Measurements from ENCODE around the gene UNC13A.

Gene UNC13A

DNA sequence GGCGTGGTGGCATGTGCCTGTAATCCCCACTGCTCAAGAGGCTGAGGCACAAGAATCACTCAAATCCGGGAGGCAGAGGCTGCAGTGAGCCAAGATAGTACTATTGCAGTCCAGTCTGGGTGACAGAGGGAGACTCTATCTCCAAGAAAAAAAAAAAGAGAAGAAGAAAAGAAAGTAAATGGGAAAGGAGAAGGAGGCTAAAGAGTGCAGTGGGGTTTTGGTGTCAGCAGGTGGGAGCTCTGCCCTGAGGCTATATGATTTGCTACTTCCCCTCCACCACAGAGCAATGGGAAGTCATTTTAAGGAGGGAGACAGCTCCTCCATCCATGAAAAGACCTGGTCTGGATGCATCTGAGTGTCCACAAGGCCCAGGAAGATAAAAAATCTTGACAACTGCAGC, 23.1 kb downstream of the UNC13A start:
- no peak overlapping the region for H3K27ac ChIP-seq
- TF ChIP-seq ZFX (IDR thresholded peaks at IDR 0.05; ENCODE audit: borderline replicate concordance): no peak
- TF ChIP-seq, protein P1, sequence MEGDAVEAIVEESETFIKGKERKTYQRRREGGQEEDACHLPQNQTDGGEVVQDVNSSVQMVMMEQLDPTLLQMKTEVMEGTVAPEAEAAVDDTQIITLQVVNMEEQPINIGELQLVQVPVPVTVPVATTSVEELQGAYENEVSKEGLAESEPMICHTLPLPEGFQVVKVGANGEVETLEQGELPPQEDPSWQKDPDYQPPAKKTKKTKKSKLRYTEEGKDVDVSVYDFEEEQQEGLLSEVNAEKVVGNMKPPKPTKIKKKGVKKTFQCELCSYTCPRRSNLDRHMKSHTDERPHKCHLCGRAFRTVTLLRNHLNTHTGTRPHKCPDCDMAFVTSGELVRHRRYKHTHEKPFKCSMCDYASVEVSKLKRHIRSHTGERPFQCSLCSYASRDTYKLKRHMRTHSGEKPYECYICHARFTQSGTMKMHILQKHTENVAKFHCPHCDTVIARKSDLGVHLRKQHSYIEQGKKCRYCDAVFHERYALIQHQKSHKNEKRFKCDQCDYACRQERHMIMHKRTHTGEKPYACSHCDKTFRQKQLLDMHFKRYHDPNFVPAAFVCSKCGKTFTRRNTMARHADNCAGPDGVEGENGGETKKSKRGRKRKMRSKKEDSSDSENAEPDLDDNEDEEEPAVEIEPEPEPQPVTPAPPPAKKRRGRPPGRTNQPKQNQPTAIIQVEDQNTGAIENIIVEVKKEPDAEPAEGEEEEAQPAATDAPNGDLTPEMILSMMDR (IDR thresholded peaks at IDR 0.05): no peak

DNA sequence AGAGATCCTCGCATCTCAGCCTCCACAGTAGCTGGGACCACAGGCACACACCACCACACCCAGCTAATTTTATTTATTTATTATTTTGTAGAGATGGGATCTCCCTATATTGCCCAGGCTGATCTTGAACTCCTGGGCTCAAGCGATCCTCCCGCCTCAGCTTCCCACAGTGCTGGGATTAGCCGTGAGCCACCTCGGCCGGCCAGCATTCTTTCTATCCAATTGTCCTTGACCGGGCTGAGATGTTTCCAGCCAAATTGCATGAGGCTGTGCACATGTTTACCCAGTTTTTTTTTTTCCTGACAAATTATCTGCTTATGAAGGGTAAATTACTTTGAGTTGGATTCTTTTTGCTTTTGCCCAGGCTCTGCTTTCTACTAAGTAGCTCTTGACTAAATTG, 28.2 kb downstream of the UNC13A start:
- H3K27ac ChIP-seq: no peak overlapping the region
- TF ChIP-seq, protein P1 (IDR thresholded peaks at IDR 0.05): no peak
- TF ChIP-seq ZFX (IDR thresholded peaks at IDR 0.05; ENCODE audit: borderline replicate concordance): no peak

DNA sequence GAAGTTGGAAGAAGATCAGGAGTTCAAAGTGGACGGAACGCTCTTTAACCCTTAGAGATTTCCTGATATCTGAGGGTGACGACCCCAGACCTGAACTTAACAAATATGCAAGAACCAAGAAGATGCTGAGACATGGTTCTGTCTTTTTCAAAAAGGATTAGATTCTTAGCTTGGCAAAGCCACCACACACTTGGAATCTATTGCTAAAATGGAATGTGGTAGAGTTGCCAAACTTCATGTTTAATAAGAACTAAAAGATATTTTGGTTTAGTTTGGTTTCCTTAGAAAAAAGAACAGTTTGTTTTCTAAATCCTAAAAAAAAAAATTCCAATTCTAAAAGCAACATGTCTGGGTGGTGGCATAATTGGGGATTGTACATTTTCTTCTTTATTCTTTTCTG, 29.5 kb downstream of the UNC13A start:
- H3K27ac ChIP-seq: no peak overlapping the region
- no peak for TF ChIP-seq ZFX (IDR thresholded peaks at IDR 0.05; ENCODE audit: borderline replicate concordance)
- TF ChIP-seq, protein P1 (IDR thresholded peaks at IDR 0.05): no peak

DNA sequence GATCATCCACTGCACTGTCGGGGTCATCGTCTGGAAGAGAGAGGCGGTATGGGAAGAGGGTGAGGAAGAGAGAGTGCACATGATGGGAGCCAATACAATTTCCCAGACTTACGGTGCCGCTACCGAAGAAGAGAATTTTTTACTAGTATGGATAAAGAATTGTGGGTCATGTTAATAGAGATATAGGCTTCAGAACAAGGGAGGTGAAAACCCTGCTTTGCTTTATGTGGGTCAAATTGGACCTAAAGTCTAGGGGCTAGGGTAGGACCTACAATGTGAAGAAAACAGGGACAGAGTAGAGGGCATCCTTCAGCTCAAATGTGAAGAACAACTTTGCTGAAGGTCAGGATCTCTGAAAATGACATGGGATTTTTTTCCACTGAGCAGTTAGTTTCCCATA, 29.9 kb downstream of the UNC13A start:
- H3K27ac ChIP-seq: no peak overlapping the region
- TF ChIP-seq, protein P1 (IDR thresholded peaks at IDR 0.05): no peak
- no peak for TF ChIP-seq ZFX (IDR thresholded peaks at IDR 0.05; ENCODE audit: borderline replicate concordance)

DNA sequence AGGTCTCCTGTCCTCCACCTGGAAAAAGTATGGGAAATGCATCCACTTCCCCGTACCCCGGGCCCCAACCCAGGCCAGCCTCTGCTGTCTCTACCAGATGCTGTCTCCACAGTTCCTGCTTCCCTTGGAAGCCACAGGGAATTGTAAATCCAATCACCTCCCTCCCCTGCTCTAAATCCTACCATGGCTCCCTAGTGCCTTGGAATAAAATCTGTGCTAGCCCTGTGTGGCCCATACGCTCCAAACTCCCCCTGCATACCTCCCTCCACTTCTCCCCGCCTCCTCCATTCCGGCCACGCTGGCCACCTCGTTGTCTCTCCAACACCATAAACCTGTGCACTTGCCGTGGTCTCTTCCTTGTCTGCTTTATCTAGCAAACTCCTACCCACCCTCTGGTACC, 31.2 kb downstream of the UNC13A start:
- no peak for TF ChIP-seq ZFX (IDR thresholded peaks at IDR 0.05; ENCODE audit: borderline replicate concordance)
- TF ChIP-seq, protein P1 (IDR thresholded peaks at IDR 0.05): no peak
- no peak overlapping the region for H3K27ac ChIP-seq

DNA sequence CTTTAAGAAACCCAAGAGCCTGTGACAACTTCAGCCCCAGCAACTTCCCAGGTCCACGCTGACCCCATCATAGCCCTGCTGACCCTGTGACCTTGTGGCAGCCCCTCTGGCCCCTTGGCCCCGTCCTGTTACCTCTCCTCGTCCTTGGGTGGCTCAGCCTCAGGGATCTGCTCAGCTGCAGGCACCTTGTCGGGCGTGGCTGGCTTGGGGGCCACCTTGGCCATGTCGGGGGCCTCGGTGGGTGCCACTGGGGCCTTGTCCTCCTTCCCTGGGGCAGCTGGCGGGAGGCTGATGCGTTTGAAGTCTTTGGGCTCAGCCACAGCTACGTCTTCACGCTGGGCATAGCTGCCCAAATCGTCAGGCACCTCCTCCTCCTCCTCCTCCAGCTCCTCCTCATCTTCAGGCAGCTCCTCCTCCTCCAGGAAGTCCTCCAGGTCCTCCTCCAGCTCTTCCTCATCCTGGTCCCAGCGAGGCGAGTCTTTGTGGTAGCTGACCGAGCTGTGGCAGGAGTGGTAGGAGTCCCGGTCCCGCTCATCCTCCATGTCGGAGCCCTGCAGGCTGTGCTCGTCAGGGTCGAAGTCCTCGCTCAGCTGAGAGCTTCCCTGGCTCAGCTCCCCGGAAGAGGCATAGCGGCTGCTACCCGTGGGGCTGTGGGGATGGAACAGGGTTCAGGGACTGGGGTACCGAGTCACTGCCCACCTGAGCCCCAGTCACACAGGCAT, 32.2 kb downstream of the UNC13A start:
- H3K27ac ChIP-seq: peak overlapping the region; percentile 58

DNA sequence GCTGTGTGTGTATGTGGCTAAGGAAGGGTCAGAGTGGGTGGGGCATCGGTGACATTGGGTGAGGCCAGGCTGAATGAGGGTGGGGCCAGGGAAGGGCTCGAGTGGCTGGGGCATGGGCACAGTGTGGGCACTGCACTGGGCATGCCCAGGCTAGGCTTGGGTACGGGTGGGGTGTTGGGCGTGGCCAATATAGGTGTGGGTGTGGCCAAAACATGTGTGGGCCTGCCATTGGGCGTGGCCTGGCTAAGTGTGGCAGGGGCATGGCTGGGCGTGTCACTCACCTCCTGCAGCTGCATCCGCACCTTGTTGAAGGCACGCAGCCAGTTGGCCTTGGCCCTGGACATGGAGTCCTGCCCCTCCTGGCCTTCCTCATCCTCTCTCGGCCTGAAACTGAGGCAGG, 33.2 kb downstream of the UNC13A start:
- peak overlapping the region; percentile 58 for H3K27ac ChIP-seq
- no peak for TF ChIP-seq ZFX (IDR thresholded peaks at IDR 0.05; ENCODE audit: borderline replicate concordance)
- TF ChIP-seq, protein P1 (IDR thresholded peaks at IDR 0.05): no peak

More for the DNA sequence above, 32.2 kb downstream of the UNC13A start:
- TF ChIP-seq, protein P1 (IDR thresholded peaks at IDR 0.05): no peak
- no peak for TF ChIP-seq ZFX (IDR thresholded peaks at IDR 0.05; ENCODE audit: borderline replicate concordance)

Data from 22Rv1 (cell line).